Stimulated activated memory B cell treated with anti-CD40 and anti-IgM and Interleukin-4, amounts not matched to agents 10 μg/mL and 1 μg/mL and 100 μg/mL, for 72 hours (primary cell): ENCODE results near the gene PTPRH.
"Not testable (repeated sequence)": the region's sequence is repeated elsewhere in the genome, so short reads cannot be mapped to it uniquely, and the experiment has no call there.

ENCODE experiments used
- ATAC-seq: fragments of 150-1000 bp; cut with Tn5 transposase; 2 replicates; pipeline ENCODE4 v1.10.0; 2021
- H3K27ac Mint-ChIP-seq: one replicate; pipeline ENCODE4 v1.8.0; 2022; ENCODE audit warnings: mild to moderate bottlenecking, mixed read lengths
- H3K27me3 Mint-ChIP-seq: one replicate; pipeline ENCODE4 v1.8.0; 2022; ENCODE audit warnings: mixed read lengths
- H3K36me3 Mint-ChIP-seq: one replicate; pipeline ENCODE4 v1.8.0; 2022; ENCODE audit warnings: mixed read lengths
- H3K4me1 Mint-ChIP-seq: one replicate; pipeline ENCODE4 v1.8.0; 2022; ENCODE audit warnings: mixed read lengths
- H3K4me3 Mint-ChIP-seq: one replicate; pipeline ENCODE4 v1.8.0; 2022; ENCODE audit warnings: mild to moderate bottlenecking, moderate library complexity, mixed read lengths
- H3K9me3 Mint-ChIP-seq: one replicate; pipeline ENCODE4 v1.8.0; 2022; ENCODE audit warnings: mixed read lengths

The PTPRH gene

GRCh38 chr19:55231391-55232285, 22.3 kb upstream of the PTPRH start:
- Mint-ChIP-seq H3K27ac (no peak overlapping the region), H3K36me3 (peaks cover 69% of the 10 kb centered on the region), H3K4me1 (no peaks in the 10 kb centered on the region)

GRCh38 chr19:55230780-55231179, 21.5 kb upstream of the PTPRH start:
- Mint-ChIP-seq H3K4me1 (peaks cover under 1% of the 10 kb centered on the region), H3K4me3 (no peak overlapping the region), H3K36me3 (peaks cover 69% of the 10 kb centered on the region), H3K9me3 (no peaks in the 10 kb centered on the region), H3K27ac (no peak overlapping the region), H3K27me3 (no peaks in the 10 kb centered on the region)
- ATAC-seq, result no peak

More at GRCh38 chr19:55231391-55232285, 22.3 kb upstream of the PTPRH start:
- H3K9me3 Mint-ChIP-seq, result no peaks in the 10 kb centered on the region
- no peak overlapping the region for H3K4me3 Mint-ChIP-seq
- H3K27me3 Mint-ChIP-seq, result no peaks in the 10 kb centered on the region
- ATAC-seq, result no peak

- peaks cover 73% of the 10 kb centered on the region for H3K36me3 Mint-ChIP-seq
- H3K4me1 Mint-ChIP-seq, result peaks cover 5% of the 10 kb centered on the region
- no peak for ATAC-seq
- no peak overlapping the region for H3K4me3 Mint-ChIP-seq
- no peak overlapping the region for H3K27ac Mint-ChIP-seq
- no peaks in the 10 kb centered on the region for H3K27me3 Mint-ChIP-seq
- no peaks in the 10 kb centered on the region for H3K9me3 Mint-ChIP-seq
Measured at GRCh38 chr19:55230329-55230728, 21.0 kb upstream of the PTPRH start.

GRCh38 chr19:55229789-55230182, 20.5 kb upstream of the PTPRH start:
- no peak overlapping the region for H3K27ac Mint-ChIP-seq
- H3K4me3 Mint-ChIP-seq, result no peak overlapping the region
- H3K4me1 Mint-ChIP-seq, result peaks cover 7% of the 10 kb centered on the region
- H3K9me3 Mint-ChIP-seq, result no peaks in the 10 kb centered on the region
- peaks cover 70% of the 10 kb centered on the region for H3K36me3 Mint-ChIP-seq
- ATAC-seq, result no peak
- no peaks in the 10 kb centered on the region for H3K27me3 Mint-ChIP-seq

GRCh38 chr19:55229145-55229788, 20.0 kb upstream of the PTPRH start:
- no peak overlapping the region for H3K4me3 Mint-ChIP-seq
- peaks cover 68% of the 10 kb centered on the region for H3K36me3 Mint-ChIP-seq
- H3K27me3 Mint-ChIP-seq, result no peaks in the 10 kb centered on the region
- H3K4me1 Mint-ChIP-seq, result peaks cover 7% of the 10 kb centered on the region
- H3K9me3 Mint-ChIP-seq, result no peaks in the 10 kb centered on the region
- no peak for ATAC-seq
- no peak overlapping the region for H3K27ac Mint-ChIP-seq

- H3K27me3 Mint-ChIP-seq, result no peaks in the 10 kb centered on the region
- H3K4me3 Mint-ChIP-seq, result peak within 1 kb of the TSS; percentile 34
- no peaks in the 10 kb centered on the region for H3K9me3 Mint-ChIP-seq
- ATAC-seq, result no peak
- H3K4me1 Mint-ChIP-seq, result peaks cover 7% of the 10 kb centered on the region
- peaks cover 68% of the 10 kb centered on the region for H3K36me3 Mint-ChIP-seq
- H3K27ac Mint-ChIP-seq, result no peak within 1 kb of the TSS
Measured at GRCh38 chr19:55228403-55229031, 19.2 kb upstream of the PTPRH start, which contains the start of gene TMEM86B. Gene TMEM86B, minus strand, starts transcription at chr19:55228763. Its CDS starts 22 bp downstream, at chr19:55228741.

GRCh38 chr19:55228015-55228391, 18.7 kb upstream of the PTPRH start:
- Mint-ChIP-seq H3K4me3 (peak overlapping the region; percentile 34), H3K9me3 (no peaks in the 10 kb centered on the region), H3K36me3 (peaks cover 68% of the 10 kb centered on the region), H3K27ac (no peak overlapping the region), H3K4me1 (peaks cover 7% of the 10 kb centered on the region), H3K27me3 (no peaks in the 10 kb centered on the region)
- ATAC-seq, result no peak

- H3K27me3 Mint-ChIP-seq, result no peaks in the 10 kb centered on the region
- ATAC-seq, result no peak
- peaks cover 66% of the 10 kb centered on the region for H3K36me3 Mint-ChIP-seq
- H3K4me1 Mint-ChIP-seq, result peaks cover 7% of the 10 kb centered on the region
- no peak overlapping the region for H3K4me3 Mint-ChIP-seq
- no peak overlapping the region for H3K27ac Mint-ChIP-seq
- H3K9me3 Mint-ChIP-seq, result no peaks in the 10 kb centered on the region
Measured at GRCh38 chr19:55227241-55228014, 18.1 kb upstream of the PTPRH start.

GRCh38 chr19:55226788-55227187, 17.5 kb upstream of the PTPRH start:
- Mint-ChIP-seq H3K4me1 (peaks cover 7% of the 10 kb centered on the region), H3K27ac (no peak overlapping the region), H3K9me3 (no peaks in the 10 kb centered on the region), H3K36me3 (peaks cover 60% of the 10 kb centered on the region), H3K4me3 (no peak overlapping the region), H3K27me3 (no peaks in the 10 kb centered on the region)
- no peak for ATAC-seq

- ATAC-seq, result no peak
- Mint-ChIP-seq H3K27me3 (no peaks in the 10 kb centered on the region), H3K9me3 (peaks cover 3% of the 10 kb centered on the region), H3K4me1 (peaks cover 7% of the 10 kb centered on the region), H3K27ac (no peak overlapping the region), H3K36me3 (peaks cover 65% of the 10 kb centered on the region), H3K4me3 (no peak overlapping the region)
Measured at GRCh38 chr19:55226273-55226672, 17.0 kb upstream of the PTPRH start.

- no peak for ATAC-seq
- Mint-ChIP-seq H3K27me3 (no peaks in the 10 kb centered on the region), H3K4me1 (peaks cover 7% of the 10 kb centered on the region), H3K9me3 (peaks cover 3% of the 10 kb centered on the region), H3K4me3 (no peak overlapping the region), H3K36me3 (peaks cover 72% of the 10 kb centered on the region), H3K27ac (peak overlapping the region; percentile 38)
Measured at GRCh38 chr19:55225415-55225958, 16.2 kb upstream of the PTPRH start.

- ATAC-seq, H3K27me3 Mint-ChIP-seq, H3K4me1 Mint-ChIP-seq, H3K4me3 Mint-ChIP-seq, H3K9me3 Mint-ChIP-seq: not testable (repeated sequence)
- Mint-ChIP-seq H3K36me3 (peaks cover 70% of the 10 kb centered on the region), H3K27ac (peak overlapping the region; percentile 38)
Measured at GRCh38 chr19:55224679-55225414, 15.5 kb upstream of the PTPRH start.

GRCh38 chr19:55224038-55224665, 14.9 kb upstream of the PTPRH start:
- peaks cover 7% of the 10 kb centered on the region for H3K4me1 Mint-ChIP-seq
- peaks cover 7% of the 10 kb centered on the region for H3K9me3 Mint-ChIP-seq
- H3K27ac Mint-ChIP-seq, result no peak overlapping the region
- no peaks in the 10 kb centered on the region for H3K27me3 Mint-ChIP-seq
- H3K36me3 Mint-ChIP-seq, result peaks cover 66% of the 10 kb centered on the region
- no peak for ATAC-seq
- H3K4me3 Mint-ChIP-seq, result no peak overlapping the region
